ENCODE measurements around the gene NR3C2. TPM values are rescaled to one million over a fixed set of nuclear protein-coding genes. Genes with fewer than 3 reads are reported as not detected.

Gene NR3C2
- polyA plus RNA-seq, 1 experiment: 0.18 TPM

GRCh38 chr4:148059617-148060180 is 382.5 kb downstream of the NR3C2 start:
- Histone ChIP-seq H3K36me3 (ENCODE audit: control insufficient read depth, insufficient read depth, low read length) (peaks cover 3% of the 10 kb centered on the region), H3K4me3 (ENCODE audit: low read depth, low read length) (no peak overlapping the region), H3K27me3 (ENCODE audit: control insufficient read depth, insufficient read depth, low read length) (no peaks in the 10 kb centered on the region)
- DNase-seq (ENCODE audit: low read depth): no peak
- POLR2A ChIA-PET: no interaction called here
- CTCF ChIA-PET: interaction anchor here (1.2 kb wide), 1 partner anchor 19 kb away, joined by 3 read pairs; no protein-coding TSS in a partner anchor
- TF ChIP-seq CTCF (IDR thresholded peaks at IDR 0.05; ENCODE audit: insufficient read depth, low read depth, low read length): no peak

DNA sequence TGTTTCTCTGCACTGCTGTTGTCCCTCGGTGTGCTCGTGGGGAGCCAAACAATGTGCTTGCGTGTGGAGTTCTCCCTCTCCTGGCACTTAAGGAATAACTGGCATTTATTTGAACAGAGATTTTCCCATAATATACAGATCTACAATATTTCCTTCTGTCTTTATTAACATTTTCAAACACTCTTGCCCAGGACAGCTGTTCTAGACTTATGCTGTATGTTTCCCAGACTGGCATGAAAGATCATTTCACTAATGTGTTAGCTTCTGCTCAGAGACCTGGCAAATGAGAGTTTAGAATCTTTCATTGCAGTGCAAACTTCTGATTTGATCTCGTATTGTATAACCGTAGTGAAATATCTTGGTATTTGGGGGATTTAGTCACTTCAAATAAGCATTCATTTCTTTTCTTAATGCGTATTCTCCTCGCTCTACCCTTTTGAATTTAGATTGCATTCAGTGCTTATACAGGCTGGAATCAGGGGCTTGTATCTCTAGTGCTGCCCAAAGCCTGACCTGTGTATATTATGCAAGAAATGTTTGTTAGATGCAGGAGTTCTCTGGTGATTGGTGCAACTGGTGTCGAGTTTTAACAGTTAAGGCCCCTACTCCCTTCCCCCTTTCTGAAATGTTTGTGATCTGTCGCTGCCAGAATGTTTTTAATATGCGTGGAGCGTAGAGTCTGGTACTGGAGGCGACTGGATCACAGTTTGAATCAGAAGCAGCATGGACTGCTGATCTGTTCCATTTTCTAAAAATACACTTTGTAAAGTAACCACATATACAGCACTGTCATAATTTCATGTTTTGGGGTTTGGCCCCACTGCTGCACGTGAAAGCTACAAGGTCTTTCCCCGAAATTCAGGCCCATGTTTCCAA is 384.0 kb downstream of the NR3C2 start:
- ChIA-PET POLR2A (no interaction called here), CTCF (interaction anchor here (1.2 kb wide), 1 partner anchor 18 kb away, joined by 3 read pairs; no protein-coding TSS in a partner anchor)
- no peak for DNase-seq (ENCODE audit: low read depth)
- Histone ChIP-seq H3K4me3 (ENCODE audit: low read depth, low read length) (no peak overlapping the region), H3K27me3 (ENCODE audit: control insufficient read depth, insufficient read depth, low read length) (no peaks in the 10 kb centered on the region), H3K36me3 (ENCODE audit: control insufficient read depth, insufficient read depth, low read length) (no peaks in the 10 kb centered on the region; the same call in 1 of the 2 replicates)
- TF ChIP-seq CTCF (IDR thresholded peaks at IDR 0.05; ENCODE audit: insufficient read depth, low read depth, low read length): no peak

GRCh38 chr4:148057516-148057915 is 384.7 kb downstream of the NR3C2 start:
- no peak for TF ChIP-seq CTCF (IDR thresholded peaks at IDR 0.05; ENCODE audit: insufficient read depth, low read depth, low read length)
- no peak for DNase-seq (ENCODE audit: low read depth)
- ChIA-PET CTCF (no interaction called here), POLR2A (no interaction called here)
- Histone ChIP-seq H3K4me3 (ENCODE audit: low read depth, low read length) (no peak overlapping the region), H3K27me3 (ENCODE audit: control insufficient read depth, insufficient read depth, low read length) (no peaks in the 10 kb centered on the region), H3K36me3 (ENCODE audit: control insufficient read depth, insufficient read depth, low read length) (no peaks in the 10 kb centered on the region; the same call in 1 of the 2 replicates)

DNA sequence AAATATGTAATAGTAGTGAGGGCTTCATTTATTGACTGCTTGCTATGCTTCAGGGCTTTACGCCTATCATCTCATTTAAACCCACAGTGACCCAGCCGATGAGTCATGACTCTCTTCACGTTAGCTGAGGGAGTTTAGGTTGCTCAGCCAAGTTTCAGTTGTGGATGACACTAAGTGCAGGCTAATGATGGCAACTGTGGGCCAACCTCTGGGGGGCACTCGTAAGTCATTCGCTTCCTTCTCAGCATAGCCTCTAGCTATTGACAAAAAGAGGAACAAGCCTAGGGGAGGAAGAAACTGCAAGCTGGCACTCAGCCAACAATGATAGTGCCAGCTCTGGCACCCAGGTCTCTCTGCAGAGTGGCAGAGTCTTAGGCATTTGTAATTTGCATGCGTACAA is 385.3 kb downstream of the NR3C2 start:
- ChIA-PET CTCF (no interaction called here), POLR2A (no interaction called here)
- Histone ChIP-seq H3K4me3 (ENCODE audit: low read depth, low read length) (no peak overlapping the region), H3K27me3 (ENCODE audit: control insufficient read depth, insufficient read depth, low read length) (no peaks in the 10 kb centered on the region), H3K36me3 (ENCODE audit: control insufficient read depth, insufficient read depth, low read length) (no peaks in the 10 kb centered on the region; the same call in 1 of the 2 replicates)
- no peak for TF ChIP-seq CTCF (IDR thresholded peaks at IDR 0.05; ENCODE audit: insufficient read depth, low read depth, low read length)
- no peak for DNase-seq (ENCODE audit: low read depth)

GRCh38 chr4:148055844-148056243 is 386.4 kb downstream of the NR3C2 start:
- TF ChIP-seq CTCF (IDR thresholded peaks at IDR 0.05; ENCODE audit: insufficient read depth, low read depth, low read length): no peak
- ChIA-PET CTCF (no interaction called here), POLR2A (no interaction called here)
- DNase-seq (ENCODE audit: low read depth): no peak
- no peak overlapping the region for H3K4me3 ChIP-seq (ENCODE audit: low read depth, low read length)
- no peaks in the 10 kb centered on the region; the same call in 1 of the 2 replicates for H3K36me3 ChIP-seq (ENCODE audit: control insufficient read depth, insufficient read depth, low read length)
- H3K27me3 ChIP-seq (ENCODE audit: control insufficient read depth, insufficient read depth, low read length): no peaks in the 10 kb centered on the region
